Stimulated activated CD8-positive, alpha-beta memory T cell treated with anti-CD3 and anti-CD28 coated beads, Interleukin-12 subunit alpha, Interleukin-12 subunit beta, amount 100 ng/mL, for 1 hour (primary cell): ENCODE measurements around the gene TRABD2B.

Experiments used
- DNase-seq: peaks from one replicate; pipeline ENCODE4 v3.0.0-alpha.2; 2020; ENCODE audit warnings: low read depth

TRABD2B gene

DNA sequence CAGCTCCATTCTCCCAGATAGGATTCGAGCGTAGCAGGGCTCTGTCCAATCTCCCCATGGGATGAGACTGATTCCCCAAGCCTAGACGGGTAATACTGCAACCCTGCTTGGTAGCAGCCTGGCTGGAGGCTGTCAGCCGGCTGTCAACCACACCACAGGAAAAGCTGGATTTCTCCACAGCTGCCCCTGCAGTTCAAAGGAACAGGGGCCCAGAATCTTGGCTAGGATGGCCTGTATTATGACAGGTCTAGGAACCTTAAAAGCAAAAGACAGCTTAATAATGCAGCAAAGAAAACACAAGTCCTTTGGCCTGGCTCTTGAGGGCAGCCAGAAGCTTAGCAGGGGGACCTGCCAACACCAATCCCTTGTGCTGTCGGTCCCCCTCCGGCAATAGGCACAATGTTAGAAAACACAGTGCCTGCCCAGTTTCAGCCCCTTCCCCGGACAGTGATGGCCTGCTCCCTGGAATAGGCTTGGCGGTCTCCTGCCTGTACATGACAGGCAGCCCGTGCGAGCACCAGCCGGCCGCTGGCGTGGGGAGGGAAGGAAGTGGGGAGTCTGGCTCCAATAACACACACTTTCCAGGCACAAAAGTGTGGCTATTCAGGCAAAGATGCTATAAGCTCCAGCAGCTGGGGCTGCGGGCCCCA is 90.5 kb downstream of the TRABD2B start:
- no peak for DNase-seq

DNA sequence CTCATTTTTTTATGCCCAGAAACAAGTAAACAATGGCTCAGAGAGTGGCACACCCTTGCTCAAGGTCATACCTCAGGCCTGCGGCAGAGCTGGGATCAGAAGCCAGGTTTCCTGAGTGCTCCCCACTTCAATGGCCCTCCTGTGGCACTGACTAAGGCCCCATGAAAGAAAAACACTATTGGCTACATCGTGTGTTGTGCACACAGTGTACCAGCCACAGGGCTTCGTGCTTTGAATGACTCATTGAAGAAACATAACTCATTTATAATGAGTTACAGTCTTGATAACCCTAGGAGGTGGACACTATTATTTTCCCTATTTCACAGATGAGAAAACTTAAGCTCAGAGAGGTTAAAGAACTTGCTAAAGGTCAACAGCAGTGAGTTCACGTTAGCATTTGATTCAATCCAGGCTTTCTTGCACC is 91.2 kb downstream of the TRABD2B start:
- DNase-seq, result no peak

DNA sequence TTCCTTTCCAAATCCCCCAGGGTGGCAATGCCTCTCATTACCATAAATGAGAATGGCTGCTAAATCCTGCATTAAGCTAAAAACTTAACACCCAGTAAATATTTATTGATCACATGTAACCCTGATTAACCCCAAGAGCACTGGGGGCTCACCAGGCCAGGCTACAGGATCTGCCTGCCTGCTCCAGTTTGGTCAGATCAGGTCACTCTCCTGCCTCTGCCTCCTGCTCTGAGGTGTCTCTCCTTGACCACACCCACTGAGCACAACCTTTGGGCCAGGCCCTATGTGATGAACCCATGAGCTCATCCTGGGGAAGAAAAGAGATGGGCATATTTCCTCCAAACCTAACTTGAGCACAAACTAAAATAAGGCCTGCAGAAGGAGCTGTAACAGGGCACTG is 93.5 kb downstream of the TRABD2B start:
- DNase-seq, result no peak

DNA sequence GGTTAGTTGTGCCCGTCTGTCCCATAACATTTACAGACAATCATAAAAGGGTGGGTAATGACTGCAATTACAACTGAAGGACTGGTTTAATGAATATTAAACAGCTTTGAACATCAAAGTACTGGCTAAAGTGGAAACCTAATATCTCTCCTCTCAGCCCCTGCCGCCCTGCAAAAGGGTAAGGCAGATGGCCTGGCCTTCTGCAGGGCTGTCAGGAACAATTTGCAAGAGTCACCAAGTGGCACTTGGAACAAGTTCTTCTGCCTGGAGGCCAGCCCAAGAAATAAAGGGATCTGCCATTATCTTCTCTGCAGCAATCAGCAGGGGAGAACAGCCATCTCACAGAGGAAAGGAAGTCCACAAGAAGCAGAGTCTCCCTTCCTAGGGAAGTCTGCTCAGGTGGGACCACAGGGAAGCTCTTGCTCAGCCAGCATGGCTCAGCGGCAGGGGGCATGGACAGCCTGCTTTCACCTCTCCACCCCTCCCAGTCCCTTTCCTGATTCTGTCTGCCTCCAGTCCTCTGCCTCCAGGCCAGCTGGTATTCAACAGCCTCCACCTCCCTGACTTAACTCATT is 96.1 kb downstream of the TRABD2B start:
- no peak for DNase-seq

DNA sequence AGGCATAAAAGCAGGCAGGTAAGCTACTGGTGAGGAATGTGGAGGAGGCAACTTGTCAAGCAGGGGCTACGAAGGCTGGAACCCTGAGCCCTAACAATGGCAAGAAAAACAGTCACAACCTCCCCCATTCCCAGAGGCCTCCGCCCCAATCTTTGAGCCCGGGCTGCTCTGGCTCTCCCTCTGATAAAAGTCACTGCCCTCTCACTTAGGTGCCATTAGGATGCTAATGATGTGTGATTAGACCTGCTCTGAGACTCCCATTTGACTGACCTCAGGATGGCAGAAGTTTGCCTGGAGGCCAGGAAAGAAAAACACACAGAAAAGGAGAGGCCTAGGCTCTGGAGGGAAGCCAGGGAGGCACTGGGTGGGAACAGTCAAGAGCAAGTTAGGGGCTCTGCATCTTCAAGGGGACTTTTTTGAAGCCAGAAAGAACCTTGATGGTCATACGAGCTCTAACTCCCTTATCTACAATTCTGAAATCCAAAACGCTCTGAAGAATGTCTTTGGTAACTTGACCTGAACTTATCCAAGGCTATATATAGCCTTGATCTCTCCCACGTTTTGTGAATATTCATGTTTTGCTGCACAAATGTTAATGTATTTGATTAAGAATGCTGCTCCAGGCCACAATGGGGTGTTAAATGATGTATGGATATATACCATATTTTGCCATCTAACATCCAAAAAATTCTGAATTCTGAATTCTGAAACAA is 98.9 kb downstream of the TRABD2B start:
- no peak for DNase-seq

DNA sequence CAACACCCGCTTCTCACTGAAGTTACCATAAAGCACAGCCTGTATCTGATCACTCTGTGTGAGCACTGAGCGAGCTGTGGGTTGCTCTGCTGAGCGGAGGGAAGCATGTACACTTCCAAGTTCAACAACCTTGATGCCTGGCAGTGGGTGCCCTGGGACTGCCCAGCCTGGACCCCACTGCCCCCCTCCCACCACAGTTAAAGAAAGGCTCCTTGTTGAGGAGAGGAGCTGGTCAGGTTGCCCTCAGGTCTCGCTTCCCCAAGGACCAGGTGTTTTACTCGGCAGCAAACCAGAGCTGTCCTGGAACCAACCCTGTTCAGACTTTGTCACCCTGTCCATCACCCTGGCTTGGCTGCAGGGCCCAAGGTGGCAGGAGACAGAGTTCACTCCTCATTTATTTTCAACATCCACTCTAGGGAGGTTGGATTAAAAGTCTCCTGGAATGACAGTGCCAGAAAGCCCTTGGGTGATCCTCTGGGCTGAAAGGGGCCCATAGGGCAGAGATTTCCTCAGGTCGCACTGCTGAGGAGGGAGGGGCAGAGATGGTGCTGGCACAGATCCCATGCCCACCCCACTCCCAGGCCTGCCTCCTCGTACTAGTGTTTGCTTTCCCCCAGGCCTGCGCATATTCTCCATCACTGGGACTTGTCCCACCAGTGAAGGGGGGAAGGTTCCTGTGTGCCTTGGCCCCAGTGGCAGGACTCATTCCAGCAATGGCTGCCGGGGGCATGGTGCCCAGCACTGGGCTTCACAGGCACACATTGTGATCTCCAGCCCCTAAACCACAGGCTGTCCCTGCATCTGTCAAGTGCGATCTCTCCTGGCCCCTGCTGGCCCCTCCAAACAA is 101.7 kb downstream of the TRABD2B start:
- DNase-seq, result no peak

DNA sequence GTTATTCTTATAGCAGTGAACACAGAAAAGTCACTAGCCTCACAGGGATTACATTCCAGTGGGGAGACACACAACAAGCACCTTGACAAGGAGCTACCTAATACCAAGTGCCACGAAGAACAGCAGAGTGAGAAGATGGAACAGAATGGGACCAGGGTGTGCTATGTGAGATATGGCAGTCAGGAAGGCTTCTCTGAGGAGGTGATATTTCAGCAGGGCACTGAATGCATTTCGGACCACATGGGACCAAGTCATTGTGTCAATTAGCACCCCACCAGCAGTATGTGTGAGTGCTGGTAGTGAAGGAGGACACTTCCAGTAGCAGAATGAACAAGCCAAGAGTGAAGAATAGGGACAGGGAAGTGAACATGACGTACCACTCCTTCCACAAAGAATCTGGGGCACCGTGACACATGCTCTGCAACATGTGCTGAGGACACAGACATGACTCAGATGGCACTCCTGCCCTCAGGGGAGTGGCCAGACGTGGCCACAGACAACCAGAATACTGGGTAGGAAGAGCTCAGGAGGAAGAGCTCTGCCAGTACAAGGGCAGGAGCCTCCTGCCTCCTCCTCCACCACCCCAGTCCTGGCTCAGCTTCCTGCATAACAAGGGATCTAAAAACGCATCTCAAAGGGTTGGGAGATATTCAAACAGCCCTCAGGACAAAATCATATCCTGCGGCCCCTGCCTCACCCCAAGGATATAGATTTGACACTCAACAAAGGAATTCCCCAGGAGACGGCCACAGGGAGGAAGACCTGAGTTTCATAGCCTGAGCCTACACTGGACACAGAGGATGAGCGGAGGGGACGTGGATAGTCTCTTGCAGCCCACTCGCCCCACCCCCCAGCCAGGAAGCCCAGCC is 102.5 kb downstream of the TRABD2B start:
- DNase-seq, result no peak

DNA sequence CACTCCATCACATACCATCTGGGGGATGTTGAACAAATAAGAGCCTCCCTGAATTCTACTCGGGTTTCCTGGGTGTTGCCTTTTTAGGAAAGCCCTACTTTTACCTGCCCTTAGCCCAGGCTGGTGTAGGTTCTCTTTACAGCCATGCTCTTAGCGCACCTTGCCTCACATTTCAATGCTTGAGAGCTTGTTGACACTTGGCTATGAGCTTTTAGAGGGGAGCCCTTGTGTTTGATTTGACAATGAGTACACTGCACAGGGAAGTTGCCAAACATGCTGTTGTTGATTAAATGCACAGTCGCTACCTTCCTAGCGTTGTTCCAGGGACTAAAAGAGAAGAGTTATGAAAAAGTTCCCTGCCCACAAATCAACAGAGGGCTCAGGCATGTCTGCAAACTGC is 103.8 kb downstream of the TRABD2B start:
- DNase-seq, result no peak

DNA sequence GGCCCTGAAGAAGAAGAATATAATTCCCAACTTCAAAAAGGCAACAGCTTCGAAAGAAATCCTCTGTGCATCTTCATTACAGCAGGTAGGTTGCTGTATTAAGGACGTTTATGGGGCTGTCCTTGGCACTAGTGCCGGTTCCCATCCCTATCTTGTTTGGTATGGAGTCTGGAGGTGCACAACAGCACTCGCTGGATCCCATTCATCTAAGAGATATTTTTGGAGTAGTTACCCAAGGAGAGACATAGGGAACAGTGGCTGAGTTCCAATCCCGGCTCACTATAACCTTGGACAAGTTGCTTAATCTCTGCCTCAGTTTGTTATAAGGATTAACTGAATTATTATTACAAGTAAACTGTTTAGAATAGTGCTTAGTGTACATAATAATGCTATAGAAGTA is 106.4 kb downstream of the TRABD2B start:
- no peak for DNase-seq

DNA sequence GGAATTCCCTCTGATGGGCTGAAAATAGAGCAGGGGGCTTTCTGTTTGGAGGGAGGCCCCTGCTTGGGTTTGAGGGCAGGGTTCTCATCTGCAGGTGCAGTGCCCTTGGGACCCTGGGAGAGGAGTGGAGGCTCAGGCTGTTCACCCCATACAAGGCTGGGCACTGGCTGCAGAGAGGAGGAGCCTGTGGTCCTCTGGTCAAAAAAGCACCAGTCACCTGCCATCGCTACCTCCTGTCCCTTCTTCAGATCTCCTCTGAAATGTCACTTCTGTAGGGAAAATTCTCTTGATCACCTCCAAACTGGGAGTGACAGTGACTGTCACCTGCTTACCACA is 108.9 kb downstream of the TRABD2B start:
- DNase-seq, result no peak

DNA sequence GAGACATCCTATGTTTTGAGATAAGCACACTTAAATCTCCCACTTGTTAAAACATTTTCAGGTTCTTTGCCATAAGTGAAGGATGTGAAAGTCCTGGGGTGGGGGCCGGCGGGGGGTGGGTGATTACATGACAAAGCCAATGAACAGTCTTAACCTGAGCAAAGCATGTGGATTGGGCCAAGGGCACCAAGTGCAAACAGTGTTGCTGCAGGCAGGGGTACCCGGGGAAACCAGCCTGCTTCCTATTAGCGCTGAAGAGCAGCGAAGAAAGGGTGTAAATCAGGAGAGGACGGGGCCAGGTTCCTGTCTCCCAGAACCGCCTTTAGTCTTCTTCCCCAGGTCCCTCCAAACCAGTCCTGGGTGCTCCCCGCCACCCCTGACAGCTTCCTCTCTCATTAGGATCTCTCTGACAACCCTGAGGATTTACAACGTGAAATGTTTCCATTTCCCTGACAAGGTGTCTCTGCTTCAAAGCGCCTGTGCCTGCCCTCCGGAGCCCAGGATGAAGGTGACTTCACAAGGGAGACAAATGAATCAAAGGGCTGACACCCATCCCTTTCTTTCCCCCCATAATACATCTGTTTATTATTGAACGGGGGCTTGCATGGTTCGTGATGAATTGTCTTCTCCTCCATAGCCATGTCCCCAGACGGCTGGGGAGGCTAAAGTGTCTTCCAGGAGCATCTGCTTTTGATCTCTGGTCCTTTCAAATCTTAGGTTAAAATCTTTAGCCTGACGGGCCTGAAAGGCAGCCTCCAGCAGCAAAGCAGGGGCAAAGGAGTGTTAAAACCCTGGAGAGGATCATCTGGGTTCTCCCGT is 109.5 kb downstream of the TRABD2B start:
- no peak for DNase-seq

DNA sequence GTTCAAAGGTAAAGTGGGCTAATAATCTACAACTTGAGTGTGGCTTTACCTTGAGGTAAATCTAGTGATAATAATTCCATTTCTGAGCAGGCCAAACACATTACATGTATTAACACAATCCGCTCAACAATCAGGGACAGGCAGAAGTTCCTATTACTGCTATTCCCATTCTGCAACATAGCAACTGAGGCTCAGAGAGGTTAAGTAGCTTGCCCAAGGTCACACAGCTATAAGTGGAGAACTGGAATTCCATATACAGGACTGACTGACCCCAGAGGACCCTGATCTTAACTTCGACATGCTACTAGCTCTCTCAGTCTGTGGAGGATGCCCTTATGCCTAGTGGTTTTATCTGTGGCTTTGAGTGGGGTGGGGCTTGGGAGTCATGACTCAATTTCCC is 110.1 kb downstream of the TRABD2B start:
- DNase-seq, result no peak

DNA sequence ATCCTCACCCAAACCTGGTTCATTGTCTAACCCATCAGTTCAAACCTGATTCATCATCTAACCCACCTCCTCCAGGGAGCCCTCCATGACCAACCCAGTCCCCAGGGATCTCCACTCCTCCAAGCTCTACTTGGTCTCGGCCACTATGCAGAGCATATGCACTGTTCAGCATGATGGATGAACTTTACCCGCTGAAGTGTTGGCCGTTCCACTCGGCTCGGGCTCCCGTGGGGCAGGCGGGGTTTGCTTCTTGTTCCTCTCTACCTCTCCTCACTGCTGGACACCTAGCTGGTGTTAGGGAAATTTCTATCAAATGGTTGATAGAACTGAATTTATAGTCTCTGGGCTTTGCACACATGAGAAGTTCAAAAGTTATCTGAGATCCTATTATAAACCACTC is 111.0 kb downstream of the TRABD2B start:
- DNase-seq, result no peak

DNA sequence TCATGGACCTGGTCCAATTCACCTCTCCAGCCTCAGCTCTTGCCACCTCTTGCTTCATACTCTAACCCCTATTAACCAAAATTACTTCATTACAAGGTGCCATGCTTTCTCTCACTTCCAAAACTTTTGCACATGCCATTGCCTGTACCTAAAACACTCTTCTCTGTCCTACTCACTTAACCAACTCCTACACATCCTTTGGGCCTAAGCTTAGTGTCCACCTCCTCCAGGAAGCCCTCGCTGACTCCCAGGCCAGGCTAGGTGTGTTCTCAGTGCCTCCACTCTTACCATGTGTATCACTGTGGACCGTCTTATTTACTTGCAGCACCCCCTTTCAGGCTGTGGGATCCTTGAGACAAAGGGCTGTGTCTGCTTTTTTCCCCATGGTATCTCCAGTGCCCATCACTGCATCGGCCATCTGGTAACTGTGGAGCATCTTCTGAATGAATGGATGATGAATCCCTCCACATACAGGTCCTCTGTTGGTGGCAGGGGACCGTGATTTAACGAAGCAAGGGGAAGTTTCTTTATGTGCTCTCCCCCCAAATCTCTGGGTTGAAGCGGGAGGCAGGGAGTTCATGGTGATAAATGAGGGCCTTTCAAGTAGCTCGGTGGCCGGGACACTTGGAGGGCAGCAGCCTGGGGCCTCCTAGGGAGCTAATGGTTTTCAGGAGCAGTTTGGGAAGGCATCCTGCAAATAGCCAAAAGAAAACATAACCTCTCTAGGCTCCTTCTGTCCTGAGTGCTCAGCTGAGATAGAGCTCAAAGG is 111.9 kb downstream of the TRABD2B start:
- no peak for DNase-seq

DNA sequence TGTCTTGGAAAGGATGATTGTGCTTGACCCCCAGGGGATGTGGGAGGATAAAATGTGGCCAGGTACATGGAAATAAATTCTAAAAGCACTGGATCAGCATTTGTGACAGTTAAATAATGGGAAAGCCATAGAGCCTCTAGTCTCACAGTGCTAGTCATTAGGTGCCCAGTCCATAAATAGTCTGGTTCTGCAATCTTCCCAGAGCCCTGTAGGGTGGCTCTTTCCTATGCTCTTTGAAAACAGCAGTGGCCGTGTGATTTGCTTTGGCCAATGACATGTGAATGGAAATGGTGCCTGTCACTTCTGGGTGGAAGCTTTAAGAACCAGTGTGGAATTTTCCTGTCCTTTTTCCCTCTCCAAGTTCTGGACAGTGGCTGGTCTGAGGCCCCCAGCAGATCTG is 113.2 kb downstream of the TRABD2B start:
- DNase-seq, result no peak

DNA sequence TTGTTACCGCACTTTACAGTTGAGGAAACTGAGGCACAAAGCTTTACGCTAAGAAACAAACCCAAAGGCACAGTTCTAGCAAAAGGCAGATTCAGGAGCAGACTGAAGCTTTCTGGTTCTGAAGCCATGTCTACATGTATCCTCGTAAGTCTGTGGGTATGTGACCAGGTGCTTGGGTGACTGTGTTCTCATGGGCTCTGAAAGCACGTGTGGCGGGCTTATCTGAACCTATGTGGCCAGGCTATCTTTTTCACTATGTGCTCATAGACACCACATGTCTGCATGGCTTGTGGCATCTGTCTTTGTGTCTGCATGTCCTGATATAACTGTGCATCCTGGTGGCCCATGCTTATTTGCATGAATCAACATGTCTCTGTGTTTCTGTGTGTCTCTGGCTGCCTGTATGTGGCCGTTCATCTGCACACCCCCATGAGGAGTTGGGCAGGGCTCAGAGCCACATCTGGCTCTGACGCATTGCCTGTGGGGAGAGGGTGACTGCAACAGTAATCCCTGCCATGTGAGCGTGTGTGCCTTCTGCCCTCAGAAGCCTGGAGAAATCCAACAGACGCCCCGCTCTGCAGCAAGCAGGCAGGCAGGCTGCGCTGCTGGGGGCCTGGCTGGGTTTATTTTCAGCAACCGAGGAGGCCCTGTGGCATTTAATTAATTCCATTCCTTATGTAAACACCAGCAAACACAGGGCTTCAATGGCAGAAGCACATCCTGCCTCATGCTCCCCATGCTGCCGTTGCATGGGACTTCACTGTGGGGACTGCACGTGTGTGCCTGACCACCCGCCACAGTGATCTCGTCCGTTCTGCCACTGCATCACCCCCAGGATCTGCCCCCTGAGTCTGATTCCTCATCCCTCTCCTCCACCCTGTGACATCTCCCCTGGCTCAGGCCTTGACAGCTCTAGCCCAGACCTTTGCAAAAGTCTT is 115.4 kb downstream of the TRABD2B start:
- no peak for DNase-seq

DNA sequence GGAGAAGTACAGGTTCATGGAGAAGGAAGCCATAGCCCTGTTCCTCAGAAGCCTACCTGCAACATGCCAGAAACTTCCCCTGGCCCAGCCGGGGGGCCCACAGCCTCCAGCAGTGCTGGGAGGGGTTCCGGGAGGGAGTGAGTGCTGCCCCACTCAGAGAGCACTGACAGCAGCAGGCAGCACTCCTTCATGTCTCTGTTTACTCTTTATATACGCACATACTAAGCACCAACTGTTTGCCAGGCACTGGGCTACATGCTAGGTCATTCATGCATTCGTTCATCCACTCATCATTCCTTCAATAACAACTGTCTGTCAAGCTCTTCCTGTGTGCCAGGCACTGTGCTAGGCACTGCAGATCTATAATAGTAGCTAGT is 120.6 kb downstream of the TRABD2B start:
- no peak for DNase-seq

DNA sequence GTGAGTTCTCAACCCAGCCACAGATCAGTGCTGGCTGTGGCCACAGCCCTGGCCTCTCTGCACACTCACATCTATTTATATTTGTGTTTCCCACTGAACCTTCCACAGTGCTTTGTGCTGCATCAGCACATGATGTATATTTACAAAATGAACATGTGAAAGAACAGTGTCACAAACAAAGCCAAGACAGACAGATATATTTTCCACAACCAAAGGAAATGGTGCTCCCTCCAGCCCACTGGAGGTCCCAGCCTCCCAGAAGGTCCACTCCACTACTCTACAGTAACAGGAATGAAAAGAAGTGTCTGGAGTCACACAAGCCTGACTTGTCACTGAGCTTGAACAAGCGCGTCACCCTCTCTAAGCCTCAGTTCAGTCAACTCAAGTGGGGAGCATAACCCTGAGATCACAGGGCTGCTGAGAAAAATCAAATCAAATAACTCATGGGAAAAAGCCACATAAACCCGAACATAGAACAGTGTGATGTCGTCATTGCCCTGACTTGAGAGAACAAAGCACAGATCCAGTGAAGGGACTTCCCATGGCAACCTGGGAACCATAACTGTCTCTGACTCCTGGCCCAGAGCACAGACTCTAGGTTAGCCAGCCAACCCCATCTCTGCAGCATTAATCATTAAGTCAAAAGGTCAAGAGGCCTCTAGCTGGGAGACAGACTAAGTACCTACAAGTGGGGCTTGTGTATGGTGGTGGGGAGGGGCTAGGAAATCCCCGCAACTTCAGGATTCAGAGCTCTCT is 121.2 kb downstream of the TRABD2B start:
- DNase-seq, result no peak
